ENCODE results near the gene MYMX.

The MYMX gene

DNA sequence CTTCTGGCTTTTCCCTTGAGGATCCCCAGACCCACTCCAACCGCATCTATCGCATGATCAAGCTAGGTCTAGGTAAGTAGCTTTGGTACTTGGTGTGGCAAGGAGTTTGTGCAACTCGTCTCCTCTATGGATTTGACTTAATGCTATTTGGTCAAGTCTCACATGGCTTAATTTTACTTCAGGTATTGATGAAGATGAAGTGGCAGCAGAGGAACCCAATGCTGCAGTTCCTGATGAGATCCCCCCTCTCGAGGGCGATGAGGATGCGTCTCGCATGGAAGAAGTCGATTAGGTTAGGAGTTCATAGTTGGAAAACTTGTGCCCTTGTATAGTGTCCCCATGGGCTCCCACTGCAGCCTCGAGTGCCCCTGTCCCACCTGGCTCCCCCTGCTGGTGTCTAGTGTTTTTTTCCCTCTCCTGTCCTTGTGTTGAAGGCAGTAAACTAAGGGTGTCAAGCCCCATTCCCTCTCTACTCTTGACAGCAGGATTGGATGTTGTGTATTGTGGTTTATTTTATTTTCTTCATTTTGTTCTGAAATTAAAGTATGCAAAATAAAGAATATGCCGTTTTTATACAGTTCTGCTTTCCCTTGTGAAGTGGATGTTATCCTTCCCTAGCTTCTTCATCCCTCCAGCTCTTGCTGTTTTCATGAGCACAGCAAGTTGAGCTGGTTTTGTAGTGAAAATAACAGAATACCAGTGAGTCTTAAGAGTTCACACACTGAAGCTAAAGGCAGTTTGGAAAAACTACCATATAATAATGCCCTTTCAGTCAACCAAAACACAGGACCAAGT is 36.8 kb downstream of the MYMX start:
- peak in 1 of 2 experiments; percentile 30 for DNase-seq

DNA sequence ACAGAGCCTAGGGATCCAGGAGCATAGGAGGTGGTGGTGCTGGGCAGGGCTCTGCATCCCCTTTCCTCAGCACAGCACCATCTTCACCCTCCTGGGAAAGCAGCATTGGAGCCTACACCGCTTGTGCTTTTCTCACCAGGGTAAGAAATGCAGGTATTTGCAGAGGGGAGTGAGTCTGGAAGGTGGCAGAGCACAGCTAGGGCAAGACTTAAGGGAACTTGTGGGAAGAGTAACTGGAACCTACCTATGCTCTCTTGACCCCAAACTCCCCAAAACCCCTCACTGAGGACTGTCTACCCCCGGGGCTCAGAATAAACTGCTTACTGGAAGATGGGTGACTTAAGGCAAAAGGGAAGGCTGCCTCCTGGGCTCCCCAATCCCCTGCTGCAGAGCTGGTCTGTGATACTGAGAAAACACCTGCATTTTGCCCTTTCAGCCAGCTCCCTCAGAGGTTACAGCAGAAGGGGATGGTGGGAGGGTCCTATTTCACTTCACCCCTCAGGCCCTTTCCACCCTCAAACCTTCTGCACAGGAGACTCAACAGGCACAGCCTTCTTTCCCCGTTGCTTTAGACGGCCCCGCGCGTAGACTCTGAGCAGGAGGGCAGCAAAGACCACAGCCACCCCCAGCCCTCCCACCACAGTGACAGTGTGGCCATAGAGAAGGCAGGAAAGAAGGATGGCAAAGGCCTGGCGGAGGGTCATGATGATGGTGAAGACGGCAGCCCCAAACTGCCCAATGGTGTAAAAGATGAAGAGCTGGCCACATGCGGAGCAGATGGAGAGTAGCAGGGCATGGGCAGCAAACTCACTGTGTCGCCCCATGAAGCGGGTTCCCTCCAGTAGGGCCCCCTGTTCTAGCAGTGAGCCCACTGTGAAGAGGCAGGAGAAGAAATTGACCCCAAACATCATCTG is 37.7 kb downstream of the MYMX start:
- no peak for DNase-seq

DNA sequence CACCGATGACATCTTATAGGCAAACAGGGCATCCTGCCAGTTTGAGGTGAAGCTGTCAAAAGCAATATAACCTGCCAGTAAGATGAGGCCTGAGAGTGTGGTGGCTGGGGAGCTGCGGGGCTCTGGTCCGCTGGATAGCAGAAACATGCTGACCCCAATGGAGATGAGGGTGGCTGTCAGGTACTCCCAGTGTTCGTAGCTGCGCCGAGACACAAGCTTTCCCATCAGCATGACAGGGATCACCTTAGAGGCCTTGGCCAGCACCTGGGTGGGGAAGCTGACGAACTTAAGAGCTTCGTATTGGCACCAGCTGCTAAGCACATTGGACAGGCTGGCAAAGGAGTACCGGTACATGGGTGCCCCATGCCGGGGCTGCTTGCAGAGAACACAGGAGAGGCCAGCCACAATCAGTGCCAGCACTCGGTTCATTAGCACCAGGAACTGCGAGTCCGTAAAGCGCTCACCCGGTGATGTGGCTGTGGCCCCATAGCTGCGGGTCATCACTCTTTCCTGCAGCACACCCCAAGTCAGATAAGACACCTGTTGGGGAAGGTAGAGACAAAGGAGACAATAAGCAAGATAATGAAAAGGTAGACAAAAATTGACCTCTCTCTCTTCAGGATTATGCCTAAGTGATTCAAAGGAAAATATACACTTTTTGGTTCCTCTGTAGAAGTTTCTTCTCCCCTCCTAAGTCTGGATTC is 38.5 kb downstream of the MYMX start:
- DNase-seq: no peak

DNA sequence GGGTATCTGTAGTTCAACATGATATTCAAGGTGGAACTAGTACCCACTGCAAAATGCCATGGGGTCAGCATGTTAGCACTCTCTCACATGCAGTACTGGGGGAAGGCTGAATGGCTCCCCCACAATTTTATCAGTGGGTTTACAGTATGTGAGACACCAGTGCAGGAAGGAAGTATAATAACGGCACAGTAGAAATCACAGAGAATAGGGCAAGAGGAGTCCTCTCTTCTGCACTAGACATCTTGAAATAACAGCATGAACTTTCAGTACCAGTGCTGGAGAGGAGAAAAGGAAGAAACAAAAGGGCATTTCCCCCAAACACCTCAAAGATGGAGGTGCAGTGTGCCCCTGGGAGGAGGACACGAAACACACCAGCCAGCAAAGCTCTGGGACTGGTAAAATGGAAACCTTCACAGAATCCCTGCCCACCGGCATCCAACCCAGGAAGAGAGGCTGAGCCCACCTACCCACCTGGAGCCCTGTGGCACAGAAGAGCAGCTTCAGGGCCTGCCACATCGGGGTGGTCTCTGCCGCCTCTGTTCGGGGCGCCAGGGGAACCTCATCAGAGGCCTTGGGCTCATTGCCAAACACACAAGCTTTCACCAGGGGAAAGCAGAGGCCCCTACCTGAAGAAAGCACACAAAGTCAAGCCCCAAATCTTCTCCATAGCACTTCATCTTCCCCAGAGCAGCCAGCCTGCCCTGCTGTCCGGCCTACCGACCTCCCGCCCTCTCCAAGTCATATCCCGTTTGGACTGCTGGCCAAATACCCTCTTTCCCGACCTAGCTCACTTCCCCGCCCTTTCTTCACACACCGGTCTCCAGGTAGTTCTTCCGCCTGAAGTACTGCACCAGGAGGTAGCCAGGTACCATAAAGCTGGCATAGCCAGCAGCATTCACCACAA is 39.4 kb downstream of the MYMX start:
- DNase-seq: no peak

DNA sequence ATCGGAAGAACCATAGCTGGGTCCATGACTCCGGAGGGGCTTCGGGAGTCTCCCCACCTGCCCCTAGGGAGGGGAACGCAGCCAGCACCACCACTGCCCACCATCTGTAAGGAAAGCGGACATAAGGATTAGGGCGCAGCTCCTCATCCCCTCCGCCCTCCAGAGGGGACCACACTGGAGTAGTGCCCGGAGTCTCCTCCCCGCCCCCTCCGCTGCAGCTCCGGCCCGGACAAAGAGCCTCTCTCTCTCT is 40.0 kb downstream of the MYMX start:
- DNase-seq: no peak

DNA sequence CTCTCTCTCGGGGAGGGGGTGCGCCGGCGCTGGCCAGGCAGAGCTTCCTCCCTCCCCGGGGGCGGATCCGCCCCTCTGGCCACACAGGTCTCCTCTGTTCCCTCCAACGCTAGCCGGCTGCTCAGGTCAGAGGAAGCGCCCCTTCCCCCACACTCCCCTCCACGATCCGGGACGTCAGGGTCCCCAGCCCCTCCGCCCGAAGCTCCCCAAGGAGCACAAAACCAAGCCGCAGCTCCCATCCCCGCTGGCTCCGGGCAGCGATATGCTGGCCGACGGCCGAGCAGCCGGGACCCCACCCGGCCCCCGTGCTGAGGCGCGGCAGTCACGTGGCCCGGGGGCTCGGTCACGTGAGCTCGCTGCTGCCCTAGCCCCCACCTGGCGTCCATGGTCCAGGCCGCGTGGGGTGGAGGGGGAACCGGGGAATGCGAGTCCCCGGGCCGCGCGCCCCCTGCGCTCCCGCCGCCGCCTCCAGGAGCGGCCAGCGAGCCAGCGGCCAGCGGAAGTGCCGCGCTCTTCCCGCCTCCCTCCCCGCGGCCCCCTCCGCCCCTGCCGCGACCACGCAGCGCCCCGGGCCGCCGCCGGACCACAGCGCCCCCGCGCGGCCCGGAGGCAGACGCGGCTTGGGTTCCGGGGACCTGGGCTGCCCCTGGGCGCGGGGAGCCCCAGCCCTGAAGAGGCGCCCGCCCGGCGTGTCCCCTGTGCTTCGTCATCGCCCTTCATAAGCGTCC is 40.5 kb downstream of the MYMX start, which contains the start of gene SLC35B2:
Gene SLC35B2, minus strand, starts transcription at position 504 of the 728 bp plus-strand sequence. Its CDS starts 118 bp downstream, at position 386.
- DNase-seq: peak; percentile 67 to 80

DNA sequence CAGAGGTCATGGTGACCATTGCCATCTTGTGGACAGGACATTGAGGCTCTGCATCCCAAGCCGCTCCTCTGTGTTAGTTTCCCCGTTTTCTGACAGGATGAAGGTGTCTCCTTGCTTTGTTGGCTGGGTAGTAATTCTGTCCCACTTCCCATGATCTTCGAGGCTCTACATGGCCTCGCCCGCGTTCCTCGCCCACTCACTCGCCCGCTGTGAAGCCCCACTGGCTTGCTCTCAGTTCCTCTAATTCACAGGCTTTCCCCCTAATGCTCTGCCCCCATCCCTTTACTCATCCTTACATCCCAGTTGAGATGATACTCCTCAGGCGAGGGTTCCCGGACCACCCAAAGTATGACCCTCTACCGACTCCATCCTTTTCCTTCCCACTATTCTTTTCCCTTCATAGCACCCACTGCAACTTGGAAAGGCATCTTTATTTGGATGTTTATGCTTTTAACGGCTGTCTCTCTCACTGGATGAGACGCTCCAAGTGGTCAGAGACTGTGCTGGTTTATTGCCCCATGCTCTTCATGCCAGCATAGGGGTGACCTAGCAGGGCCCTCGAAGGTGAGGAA is 41.1 kb downstream of the MYMX start:
- no peak for DNase-seq

DNA sequence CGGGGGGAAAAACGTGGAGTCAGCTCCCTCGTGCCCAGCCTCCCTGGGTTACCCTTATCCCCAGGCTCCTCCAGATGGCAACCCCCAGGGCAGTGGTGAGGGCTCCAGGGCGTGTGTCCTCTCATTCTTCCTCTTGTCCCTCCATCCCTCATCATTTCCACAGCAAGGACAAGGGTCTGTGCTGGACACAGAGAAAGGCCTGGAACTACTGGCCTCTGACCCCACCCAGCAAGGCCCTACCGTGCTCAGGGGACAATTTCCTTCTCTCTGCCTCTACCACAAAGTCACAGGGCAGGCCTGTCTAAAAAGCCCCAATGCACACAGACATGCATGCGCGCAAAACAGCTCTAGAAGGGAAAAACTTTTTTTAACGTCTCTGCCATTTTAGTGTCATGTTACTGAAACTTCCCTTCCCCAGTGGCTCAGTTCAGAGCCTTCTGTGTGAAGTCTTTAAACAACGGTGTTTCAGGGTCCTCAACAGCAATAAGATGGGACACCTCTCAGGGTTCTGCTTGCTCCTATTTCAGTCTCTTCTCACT is 41.7 kb downstream of the MYMX start:
- DNase-seq: no peak

DNA sequence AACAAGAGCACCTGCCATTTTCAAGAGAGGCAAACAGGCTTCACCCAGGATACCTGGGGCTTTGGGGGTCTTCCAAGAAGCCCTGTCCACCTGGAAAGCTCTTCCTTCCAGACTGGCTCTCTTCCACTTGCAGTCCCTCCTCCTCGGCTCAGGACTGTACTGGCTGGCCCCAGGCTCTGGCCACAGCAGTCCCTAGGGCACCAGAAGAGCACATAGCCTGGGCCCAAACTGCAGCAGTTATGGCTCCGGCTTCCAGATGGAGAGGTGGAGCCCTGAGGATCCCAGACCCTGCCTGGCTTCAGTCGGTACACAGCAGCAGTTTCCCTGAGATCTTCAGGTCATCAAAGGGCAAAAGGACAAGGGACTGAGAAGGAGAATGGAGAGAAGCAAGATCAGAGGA is 42.2 kb downstream of the MYMX start:
- DNase-seq: no peak

DNA sequence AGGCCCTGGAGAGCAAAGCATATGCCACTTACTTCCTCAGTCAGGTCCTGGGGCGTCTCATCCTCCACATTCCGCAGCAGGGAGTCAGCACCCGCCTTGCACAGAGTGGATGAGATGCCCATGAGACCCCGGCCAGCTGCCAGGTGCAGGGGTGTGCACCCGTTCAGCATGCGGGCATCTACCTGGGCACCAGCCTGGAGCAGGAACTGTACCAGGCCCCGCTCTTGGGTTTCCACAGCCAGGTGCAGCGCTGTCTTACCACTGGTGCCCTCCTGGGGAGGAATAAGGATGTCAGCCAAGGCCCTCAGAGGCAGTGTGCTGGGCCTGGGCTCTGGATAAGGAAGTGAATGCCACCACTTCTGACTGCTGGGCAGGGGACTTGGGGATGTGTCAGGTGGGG is 43.3 kb downstream of the MYMX start:
- DNase-seq: no peak

DNA sequence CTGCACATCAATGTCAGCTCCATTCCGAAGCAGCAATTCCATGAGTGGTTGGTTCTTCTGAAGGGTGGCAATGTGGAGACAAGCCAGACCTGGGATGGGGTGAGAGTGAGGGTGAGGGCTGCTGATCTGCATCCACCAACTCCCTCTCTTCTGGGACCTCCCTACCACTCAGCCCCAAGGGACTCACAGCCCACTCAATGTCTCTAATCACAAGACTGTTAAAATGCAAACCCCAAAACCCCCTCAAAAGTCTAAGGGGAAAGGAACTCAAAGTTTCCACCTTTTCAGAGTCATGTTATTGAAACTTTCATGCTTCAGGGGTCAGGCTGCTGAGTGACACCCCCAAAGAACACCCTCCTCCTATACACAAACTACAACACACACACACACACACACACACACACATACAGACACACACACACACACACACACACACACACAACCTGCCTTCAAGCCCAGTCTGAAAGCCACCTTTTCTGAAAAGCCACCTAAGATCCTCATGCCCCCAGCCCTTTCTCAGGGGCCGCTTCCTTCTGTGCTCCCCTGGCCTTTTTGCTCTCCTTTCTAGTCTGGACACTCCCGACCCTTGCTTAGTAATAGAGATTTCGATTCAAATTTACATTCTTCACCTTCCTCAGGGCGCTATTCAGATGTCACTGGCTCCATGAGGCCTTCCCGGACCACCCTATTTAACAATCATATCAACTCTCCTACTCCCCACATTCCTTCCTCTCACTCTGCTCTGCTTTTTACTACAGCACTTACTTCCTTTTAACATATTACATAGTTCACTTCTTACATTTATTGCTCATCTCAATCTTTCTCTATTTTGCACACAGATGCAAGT is 43.9 kb downstream of the MYMX start:
- DNase-seq: no peak

DNA sequence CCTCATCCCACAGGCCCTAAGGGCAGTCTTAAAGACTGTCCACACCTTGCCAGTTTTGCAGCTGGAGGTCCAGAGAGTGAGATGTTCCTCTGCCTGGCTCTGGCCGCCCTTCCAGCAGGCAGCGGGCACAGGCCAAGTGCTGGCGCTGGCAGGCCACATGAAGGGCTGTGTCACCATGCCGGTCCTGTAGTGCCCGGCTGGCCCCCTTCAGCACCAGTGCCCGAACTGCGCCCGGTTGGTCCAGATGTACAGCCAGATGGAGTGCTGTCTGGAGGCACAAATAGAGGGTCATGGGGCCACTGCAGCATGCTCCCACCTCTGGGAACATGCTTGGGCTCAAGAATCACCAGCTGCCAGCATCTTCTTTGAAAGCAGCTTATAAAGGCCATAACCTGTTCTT is 44.9 kb downstream of the MYMX start:
- DNase-seq: no peak

DNA sequence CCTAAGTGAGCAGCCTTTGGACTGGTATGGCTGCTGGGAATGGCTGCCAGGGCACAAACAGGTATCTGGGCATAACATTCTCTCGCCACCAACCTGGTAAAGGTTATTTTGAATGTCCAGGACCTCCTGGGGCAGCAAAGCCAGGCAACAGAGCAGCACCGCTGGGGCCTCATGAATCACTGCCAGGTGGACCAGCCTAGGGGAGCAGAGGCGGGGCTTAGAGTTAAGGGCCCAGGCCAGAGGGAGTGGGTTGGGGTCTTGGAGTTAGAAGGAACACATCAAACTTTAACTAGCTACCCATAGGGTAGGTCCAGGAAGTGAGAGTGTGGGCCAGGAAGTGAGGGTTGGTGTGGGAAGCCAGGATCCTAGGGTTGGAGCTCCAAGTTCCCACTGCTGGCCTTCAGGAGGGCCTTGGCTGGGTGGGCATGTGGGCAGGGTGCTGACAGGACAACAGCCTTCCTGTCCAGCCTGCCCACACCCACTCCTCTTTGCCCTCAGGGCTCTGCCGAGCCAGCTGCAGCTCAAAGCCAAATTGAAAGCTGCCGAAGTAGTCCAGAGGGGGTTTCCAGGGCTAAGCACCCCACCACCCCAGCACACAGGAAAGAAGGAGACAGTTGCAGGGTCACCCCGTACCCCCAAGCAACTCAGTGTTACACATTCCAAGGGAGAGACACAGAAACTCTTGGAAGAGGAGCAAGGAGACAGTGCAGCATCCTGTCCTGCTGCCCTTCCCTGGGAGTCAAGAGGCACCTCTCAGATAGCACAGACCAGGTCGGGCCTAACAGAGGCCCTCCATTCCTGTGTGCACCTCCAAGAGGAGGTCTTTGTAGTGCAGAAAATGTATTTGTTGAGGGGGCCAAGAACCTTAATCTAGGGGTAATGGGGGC is 46.0 kb downstream of the MYMX start:
- no peak for DNase-seq

DNA sequence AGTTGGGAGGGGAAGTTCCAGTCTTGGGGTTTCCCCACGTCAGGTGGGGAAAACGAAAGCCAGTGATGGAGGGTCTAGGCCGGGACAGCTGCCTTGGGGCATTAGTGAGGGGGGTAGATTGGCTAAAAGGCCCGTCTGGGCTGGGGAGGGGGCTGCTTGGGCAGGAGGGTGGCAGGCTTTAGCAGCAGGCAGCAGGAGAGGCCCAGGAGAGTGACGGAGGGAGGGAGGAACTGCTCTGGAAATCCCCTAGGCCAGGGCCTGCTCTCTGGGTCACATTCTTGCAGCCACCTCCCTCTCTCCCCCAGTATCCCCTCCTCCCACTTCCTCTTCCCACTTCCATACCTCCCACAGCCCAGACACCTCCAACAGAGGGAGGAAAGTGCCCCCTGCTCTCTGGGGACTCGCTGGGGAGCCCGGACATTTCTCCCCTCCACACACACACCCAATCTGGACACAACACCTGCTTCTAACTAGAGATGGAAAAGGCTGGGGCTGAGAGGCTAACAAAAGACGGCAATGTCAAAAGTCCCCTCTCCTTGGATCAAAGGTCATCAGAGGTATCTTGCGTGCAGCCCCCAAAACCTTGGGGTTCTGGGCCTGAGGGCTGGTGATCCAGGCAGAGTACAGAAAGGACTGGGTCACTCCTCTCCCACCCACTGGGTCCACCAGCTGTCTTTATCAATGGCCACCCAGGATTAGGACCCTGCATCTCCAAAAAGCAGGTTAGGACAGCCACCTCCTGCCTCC is 46.8 kb downstream of the MYMX start:
- no peak for DNase-seq

DNA sequence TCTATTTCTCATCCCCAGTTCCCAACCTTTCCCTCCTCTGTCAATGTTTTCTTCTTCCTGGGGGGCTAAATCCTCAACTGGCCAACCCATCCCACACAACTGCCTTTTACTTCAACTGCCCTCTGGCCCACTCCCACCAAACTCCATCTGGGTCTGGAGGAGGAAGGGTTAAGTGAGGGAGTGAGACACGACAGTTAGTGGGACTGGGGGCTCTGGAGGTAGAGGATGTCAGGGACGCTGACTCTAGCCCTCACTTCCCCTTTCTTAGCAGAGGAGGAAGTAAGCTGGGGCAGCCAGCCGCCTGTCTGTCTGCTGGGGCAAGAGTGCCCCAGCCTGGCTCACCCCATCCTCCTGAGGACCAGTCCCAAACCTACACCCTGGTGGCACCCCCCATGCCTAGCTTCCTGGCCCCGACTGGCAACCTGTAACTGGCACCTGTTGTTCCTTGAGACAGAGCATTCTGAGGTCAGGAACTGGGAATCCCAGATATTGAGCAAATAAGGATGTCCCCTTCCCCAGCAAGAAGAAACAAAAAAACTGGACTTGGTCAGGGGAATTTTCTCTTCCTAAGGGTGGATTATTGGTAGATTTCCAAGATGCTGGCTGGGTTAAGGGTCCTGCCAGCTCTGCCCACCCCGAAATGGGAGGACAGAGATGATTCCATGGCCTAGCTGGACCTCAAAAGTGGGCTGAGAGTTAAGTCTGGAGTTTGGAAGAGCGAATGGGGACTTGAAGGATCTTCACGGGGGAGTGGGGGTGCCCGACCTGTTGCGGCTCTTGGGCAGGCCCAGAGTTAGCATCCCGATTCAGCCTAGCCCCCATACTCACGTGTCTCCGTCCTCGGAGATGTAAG is 47.7 kb downstream of the MYMX start:
- no peak for DNase-seq

DNA sequence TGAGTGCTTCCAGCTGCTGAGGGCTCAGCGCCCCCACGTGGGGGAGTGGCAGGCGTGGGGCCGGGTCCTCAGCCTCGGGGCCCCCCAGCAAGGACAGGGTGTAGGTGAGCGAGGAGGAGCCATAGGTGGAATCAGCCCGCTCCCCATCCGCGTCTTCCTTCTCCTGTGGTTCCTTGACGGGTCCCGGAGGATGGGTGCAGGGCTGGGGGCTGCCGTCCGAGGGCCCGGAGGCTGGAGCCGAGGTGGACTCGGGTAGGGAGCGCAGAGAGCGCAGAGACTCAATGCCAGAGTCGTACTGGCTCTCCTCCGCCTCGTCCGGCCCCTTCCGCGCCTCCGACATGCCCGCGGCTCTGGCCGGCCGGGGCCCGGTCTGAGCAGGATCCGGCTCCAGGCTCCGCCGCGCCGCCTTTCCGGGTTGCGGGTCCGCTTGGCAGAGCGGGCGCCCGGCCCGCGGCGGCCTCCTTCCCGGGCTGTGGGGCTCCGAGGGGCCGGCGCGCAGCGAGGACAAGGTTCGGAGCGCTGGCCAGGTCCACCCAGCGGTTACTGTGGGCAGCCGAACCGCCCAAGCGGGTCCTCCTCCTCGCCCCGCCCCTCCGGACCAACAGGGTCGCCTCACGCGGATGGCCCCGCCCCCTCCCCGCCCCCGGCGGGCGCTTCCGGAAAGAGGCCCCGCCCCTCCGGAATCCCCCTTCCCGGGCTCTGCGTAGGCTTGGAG is 48.4 kb downstream of the MYMX start, which contains the start of gene NFKBIE:
Gene NFKBIE, minus strand, starts transcription at position 545 of the 715 bp plus-strand sequence. Its CDS starts 205 bp downstream, at position 340.
- peak; percentile 77 to 90 for DNase-seq

Measured in NCI-H1930 (cell line).